NK-92 (cell line): Measurements from ENCODE around the gene MAGI3.
"Not testable (repeated sequence)": the region's sequence is repeated elsewhere in the genome, so short reads cannot be mapped to it uniquely, and the experiment has no call there.

Source experiments
- DNase-seq: peaks from one replicate; lab custom pipeline; 2025; ENCODE audit not compliant: unreplicated experiment; lab: John Stamatoyannopoulos, UW

The MAGI3 gene

GRCh38 chr1:113678159-113678469 lies 287.8 kb downstream of the MAGI3 start:
- DNase-seq, result no peak

GRCh38 chr1:113681596-113682337 lies 291.5 kb downstream of the MAGI3 start:
- DNase-seq, result no peak

- no peak for DNase-seq
Observed at GRCh38 chr1:113683384-113684152, 293.3 kb downstream of the MAGI3 start.

GRCh38 chr1:113684153-113684541 lies 293.8 kb downstream of the MAGI3 start:
- no peak for DNase-seq

- no peak for DNase-seq
Observed at GRCh38 chr1:113686891-113687618, 296.7 kb downstream of the MAGI3 start.

DNA sequence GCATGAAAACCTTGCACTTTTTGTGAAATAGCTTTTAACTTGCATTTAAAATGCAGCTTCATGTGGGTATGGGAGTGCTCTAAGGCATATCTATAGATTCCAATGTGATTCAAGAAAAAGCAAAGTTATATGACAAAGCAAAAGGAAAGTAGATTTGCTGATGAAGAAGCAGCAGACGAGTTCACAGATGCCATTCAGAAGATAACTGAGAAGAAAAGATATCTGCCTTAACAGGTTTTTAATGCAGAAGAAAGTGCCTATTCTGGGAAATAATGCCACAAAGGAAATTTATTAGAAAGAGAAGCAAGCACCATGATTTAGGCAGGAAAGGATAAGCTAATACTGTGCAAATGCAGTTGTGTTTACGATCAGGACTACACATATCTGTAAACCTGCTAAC lies 300.9 kb downstream of the MAGI3 start:
- no peak for DNase-seq

GRCh38 chr1:113692342-113692741 lies 302.0 kb downstream of the MAGI3 start:
- DNase-seq, result no peak

GRCh38 chr1:113692824-113693431 lies 302.6 kb downstream of the MAGI3 start:
- DNase-seq, result no peak

DNA sequence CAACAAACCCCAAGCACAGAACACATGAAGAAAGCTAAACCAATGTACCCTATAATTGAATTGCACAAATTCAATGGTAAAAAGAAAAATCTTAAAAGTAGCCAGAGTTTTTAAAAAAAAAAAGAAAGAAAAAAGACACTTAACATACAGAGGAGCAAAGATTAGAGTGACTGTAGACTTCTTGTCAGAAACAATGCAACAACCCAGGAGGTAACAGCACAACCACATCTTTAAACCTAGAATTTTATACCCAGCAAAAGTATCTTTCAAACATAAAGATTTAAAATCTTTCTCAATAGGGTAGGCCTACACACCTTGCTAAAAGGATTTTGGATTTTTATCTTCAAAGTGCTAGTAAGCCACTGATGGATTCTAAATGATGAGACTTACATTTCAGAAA lies 304.6 kb downstream of the MAGI3 start:
- no peak for DNase-seq

GRCh38 chr1:113701429-113701828 lies 311.1 kb downstream of the MAGI3 start:
- no peak for DNase-seq

DNA sequence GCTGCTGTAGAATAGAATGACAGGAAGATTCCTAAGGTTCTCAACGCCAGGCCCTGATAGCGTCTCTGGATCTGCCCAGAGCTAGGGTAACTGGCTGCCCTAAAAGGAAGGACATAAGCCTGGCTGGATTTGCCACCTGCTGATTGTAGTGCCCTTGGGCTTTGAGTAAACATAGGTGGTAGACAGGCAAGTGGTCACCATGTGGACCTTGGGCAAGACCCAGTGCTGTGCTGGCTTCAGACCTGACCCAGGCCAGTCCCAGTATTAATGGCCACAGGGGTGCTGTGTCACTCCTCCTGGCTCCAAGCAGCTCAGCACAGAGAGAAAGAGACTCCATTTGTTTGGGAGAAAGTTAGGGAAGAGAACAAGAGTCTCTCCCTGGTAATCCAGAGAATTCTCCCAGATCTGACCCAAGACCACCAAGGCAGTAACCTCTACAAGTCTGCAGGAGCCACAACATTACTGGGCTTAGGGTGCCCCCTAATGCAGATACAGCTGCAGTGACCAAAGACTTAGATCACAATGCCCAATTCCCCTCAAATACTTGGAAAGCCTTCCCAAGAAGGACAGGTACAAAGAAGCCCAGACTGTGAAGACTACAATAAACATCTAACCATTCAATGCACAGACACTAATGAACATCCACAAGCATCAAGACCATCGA lies 324.4 kb downstream of the MAGI3 start:
- no peak for DNase-seq

- DNase-seq, result not testable (repeated sequence)
Observed at GRCh38 chr1:113717506-113717905, 327.2 kb downstream of the MAGI3 start.

- not testable (repeated sequence) for DNase-seq
Observed at GRCh38 chr1:113718621-113719020, 328.3 kb downstream of the MAGI3 start.

- DNase-seq, result no peak
Observed at GRCh38 chr1:113721010-113721409, 330.7 kb downstream of the MAGI3 start.

DNA sequence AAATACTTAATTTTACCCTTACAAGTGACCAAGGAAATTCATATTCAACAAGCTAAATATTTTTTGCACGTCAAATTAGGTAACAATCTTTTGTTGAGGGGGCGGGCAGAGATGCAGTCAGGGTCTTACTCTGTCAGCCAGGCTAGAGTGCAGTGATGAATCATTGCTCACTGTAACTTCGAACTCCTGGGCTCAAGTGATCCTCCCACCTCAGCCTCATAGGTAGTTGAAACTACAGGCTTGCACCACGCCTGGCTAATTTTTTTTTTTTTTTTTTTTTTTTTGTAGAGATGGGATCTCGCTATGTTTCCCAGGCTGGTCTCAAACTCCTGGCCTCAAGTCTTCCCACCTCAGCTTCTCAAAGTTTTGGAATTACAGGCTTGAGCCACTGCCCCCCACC lies 342.5 kb downstream of the MAGI3 start:
- DNase-seq, result no peak

GRCh38 chr1:113734357-113735055 lies 344.2 kb downstream of the MAGI3 start:
- DNase-seq, result no peak
